GM18499 (cell line): ENCODE measurements around the gene PITPNB.

ENCODE experiments used
- ATAC-seq: cut with Tn5 transposase; IDR thresholded peaks from one replicate; pipeline ENCODE4 v1.9.1; 2021; ENCODE audit warnings: moderate number of reproducible peaks; ENCODE audit not compliant: insufficient read depth, unreplicated experiment

Gene PITPNB

DNA sequence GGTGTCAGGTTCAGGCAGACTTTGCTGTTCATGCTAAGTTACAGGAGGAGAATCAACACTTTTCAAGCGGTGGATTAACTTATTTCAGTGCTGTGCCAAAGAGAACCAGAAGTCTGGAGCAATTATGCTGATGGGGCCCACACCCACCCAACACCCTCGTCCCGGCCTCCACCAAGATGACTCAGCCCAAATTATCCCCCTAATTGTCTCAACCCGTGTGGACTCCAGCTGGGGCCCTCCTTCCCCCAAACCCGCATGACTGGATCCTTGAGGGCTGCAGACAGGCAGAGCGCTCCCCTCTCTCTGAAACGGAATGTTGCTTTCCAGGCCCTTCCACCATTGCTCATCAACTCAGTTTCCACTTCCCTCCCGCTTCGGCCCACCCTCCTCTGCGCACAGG is 82.9 kb downstream of the PITPNB start:
- no peak for ATAC-seq

- no peak for ATAC-seq
These were observed 83.6 kb downstream of the PITPNB start for GRCh38 chr22:27835446-27835845.

- no peak for ATAC-seq
These were observed 84.5 kb downstream of the PITPNB start for GRCh38 chr22:27834364-27835185.

- ATAC-seq, result no peak
These were observed 85.3 kb downstream of the PITPNB start for GRCh38 chr22:27833803-27834202.

DNA sequence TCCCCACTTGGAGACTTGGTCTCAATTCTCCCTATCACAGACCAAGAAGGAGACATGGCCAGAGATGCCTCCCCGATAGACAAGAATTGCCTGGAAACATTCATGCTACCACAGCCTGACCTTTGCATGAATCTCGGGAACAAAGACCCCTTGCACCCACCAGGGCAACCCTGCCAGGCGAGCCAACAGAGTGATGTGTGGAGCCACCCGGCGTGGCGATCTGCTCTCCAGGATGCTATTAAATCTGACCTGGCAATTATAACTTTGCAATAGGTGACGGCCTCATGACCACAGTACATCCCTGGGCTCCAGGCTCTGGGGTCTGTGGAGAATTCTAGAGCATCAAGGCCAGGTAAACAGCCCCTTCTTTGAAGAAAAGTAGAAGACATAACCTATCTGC is 86.5 kb downstream of the PITPNB start:
- ATAC-seq, result no peak

DNA sequence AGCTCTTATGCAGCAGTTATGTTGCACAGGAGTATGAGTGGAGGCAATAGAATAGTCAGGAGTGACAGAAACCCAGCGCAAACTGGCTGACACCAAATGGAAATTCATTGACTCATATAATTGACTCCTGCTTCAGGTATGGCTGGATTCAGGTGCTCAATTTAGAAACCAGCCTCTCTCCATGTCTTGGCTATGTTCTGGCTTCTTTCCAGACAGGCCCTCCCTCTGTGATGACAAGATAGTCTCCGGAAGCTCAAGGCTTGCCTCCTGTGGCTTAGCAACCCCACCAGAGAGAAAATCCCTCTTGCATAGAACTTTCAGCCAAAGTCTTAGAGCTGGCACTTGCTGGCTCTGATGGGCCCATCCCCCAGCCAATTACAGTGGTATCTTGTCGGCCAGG is 89.4 kb downstream of the PITPNB start:
- no peak for ATAC-seq

- no peak for ATAC-seq
These were observed 91.2 kb downstream of the PITPNB start for GRCh38 chr22:27827604-27828587.

DNA sequence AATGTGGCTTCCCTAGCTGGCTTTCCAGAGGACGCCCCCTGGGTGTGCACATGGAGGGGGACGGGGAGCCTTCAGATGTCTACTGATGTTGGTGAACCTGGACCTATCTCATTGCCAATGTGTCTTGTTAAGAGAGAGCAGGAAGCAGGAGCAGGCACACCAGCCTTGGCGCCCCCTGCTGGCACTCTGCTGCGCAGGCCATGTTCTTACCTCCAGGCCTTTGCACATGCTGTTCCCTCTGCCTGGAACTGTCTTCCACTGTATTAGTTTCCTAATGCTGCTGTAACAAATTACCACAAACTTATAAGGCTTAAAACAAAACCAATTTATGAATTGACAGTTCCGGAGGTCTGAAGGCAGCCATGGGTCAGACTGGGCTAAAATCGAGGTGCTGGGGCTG is 93.9 kb downstream of the PITPNB start:
- no peak for ATAC-seq

GRCh38 chr22:27823221-27823620 is 95.8 kb downstream of the PITPNB start:
- no peak for ATAC-seq

DNA sequence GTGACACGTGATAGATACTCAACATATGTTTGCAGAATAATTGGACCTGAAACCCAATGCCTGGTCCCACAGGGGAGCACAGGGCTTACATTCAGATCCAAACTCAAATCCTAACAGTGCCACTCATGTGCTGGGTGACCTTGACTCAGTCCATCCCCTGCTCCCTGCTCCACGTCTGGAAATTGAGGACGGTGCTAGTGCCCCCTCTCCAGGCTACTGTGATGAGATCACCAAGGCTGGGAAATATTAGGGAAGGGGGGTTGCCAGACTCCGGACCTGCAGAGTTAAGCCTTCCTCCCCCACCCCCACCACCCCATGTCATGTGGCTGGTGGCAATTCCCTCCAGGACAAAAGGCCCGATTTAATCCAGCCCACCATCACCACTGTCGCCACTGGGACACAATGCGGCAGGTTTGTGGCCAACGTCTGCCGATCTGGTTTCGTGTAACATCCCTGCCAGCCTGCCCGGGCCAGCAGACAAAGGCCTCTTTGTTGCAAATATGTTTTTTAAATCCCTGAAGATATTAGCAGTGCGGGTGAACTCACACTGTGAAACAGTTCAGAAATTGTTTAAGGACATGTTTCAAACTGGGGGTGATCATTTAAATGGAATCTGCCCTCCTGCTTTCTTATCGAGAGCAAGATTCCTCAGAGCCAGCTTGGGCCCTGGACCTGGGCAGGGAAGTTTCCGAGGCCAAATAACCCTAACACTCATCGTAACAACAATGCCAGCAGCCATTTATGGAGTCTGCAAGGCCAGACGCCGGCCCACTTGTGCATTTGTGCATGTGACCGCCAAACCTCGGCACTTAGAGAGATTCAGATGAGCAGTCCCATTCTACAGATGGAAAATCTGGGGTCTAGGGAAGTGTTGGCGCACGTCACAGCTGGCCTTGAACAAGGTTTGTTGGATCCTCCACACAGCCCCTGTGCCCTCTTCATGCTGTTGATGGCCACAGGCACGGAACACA is 97.9 kb downstream of the PITPNB start:
- no peak for ATAC-seq

GRCh38 chr22:27816552-27816951 is 102.5 kb downstream of the PITPNB start:
- no peak for ATAC-seq

DNA sequence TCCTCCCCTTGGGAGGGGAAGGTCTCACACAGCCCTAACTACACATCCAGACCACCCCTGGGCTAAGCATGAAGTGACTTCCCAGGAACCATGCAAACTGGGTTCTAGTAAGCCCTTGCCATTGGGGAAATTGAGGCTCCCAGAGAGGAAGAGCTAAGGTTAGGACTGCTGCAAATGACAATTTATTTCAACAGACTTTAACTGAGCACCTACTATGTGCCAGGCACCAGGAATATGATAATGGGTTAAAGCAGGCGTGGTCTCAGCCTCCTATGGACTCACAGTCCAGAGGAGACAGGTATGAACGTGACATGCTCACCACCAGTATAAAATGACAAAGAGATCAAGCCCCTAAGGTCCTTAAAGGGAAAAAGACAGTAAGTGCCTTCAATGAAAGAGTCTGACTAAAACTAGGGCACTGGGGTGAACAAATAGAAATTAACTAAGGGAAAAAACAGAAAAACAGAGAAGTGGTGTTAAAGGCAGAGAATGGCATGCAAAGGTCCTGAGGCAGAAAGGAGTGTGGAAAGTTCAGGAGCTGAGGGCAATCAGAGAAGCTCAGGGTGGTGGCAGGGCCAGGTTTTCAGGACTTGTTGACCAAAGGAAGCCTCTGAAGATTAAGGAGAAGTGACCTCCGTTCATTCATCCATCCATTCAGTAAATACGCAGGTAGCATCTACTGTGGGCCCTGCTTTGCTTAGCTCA is 103.1 kb downstream of the PITPNB start:
- ATAC-seq, result no peak

DNA sequence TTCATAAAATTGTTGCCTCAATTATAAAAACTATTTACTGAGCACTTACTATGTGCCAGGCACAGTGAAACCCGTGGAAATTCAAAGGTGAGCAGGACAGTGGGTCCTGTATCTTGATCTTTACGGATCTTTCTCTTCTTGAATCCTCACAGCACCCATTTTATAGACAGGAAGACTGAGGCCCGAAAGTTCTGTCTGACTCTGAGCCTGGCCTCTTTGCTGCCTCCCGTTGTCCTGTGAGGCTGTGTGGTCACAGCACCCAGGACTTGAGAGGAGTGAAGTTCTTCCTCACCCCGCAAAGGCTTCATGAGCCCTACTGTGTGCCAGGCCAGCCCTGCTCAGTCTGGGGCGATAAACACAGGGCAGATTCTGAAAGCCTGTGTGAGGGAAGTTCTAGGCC is 104.1 kb downstream of the PITPNB start:
- no peak for ATAC-seq

DNA sequence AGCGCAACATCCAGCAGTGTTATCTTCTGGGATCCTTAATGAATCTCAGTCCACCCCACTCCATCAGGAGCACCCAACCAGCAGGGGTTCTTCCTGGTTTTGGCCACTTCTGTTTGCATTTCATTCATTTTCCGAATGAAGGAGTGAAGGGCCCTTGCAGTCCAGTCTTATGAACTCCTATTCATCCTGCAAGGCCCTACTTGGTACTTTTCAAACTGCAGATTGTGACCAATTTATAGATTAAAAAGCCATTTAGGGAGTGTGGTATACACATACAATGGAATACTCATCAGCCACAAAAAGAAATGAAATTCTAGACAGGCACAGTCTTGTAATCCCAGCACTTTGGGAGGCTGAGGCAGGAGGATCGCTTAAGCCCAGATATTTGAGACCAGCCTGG is 107.3 kb downstream of the PITPNB start:
- ATAC-seq, result no peak

- no peak for ATAC-seq
These were observed 108.4 kb downstream of the PITPNB start for GRCh38 chr22:27810609-27811151.

DNA sequence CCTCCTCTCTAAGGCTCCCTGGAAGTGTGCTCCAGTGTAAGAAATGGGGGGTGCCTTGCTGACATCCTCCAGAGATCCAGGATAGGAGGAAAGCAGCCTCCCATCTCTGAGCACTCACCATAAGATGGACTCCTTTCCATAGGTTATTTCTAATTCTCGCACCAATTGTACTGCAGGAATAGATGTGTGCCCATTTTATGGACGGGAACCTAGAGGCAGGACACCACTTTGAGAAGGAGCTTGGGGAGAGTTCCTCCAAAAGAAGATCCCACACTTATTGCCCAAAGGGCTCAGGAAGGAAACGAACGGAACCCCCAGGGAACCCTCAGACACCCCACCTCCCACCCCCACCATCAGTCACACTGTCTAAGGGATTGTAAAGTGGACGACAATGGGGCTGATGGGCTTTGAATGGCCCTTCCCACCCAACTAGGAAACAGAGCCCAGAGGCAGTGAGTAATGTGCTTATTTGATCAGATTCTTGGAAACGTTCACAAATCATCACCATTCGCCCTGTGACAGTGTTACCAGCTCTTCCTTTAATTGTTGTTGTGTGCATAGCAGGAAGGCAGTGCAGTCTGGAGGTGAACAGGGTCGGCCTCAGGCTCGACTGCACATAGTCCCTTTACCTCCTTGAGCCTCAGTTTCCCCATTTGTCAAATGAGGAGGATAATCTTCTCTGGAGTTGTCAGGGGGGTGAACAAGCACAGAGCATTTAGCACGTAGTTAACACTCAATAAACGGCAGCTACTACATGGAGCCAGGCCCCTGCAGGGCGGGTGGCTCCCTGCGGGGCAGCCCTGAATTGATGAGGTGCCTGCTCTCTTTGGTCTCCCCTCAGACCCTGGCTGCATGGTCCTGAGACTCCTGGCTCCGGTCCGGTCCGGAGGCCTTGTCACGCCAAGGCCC is 109.1 kb downstream of the PITPNB start:
- ATAC-seq, result no peak

DNA sequence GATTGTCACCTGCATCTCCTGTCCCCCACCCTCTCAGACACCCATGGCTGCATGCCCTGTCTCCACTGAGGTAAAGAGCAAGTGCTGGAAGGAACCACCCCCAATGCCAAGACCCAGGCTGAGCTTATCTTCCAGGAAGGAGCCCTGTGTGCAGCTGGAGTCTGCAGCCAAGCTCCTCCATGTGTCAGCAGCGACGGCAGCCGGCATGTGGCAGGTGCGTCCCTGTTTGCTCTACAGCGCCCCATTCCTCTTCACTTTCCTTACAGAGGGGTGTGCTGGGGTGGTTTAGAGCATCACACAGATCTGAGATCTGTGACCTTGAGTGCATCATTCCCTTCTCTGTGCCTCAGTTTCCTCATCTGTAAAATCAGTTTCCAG is 109.8 kb downstream of the PITPNB start:
- ATAC-seq, result no peak

DNA sequence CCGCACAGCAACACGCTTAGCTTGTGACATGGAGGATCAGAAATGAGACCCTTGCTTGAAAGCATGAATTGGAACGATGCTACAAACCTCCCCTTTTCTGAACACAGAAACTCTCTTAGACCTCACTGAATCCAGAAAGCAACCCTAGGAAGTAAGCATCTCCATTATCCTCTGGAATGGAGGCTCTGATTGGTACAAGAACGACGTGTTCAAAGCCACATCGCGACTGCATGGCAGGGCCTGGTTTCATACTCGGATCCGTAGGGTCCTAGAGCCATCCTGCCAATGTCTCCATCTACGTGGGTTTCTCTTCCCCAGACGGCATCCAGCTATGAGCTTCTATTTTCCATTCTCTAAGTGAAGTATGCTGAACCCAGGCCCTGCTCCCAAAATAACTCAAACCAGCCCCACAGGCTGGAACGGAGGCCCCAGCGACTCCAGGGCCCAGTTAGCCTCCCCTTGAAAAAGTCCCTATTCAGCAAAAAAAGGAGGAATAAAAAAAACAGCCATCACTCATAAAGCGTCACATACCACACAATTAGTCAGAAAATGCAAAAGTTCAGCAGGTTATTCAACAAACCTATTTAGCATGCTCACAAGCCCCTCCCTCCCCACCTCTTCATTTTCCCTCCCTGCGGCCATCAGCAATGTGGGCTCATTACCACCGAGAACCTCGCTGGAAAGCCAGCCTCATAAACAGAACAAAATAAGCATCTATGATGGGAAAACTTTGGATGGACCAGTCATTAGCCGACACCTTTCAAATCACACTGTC is 110.4 kb downstream of the PITPNB start:
- no peak for ATAC-seq
